HEK293T (cell line): ENCODE measurements around the gene GJD3.

Source experiments
- ARNT ChIP-seq: fragments of 450-650 bp; IDR thresholded peaks from 2 replicates; pipeline ENCODE4 v1.6.1; 2017; ENCODE audit warnings: mild to moderate bottlenecking
- BHLHE40 ChIP-seq: fragments of 450-650 bp; IDR thresholded peaks from 2 replicates; pipeline ENCODE4 v1.6.1; 2016; ENCODE audit warnings: mild to moderate bottlenecking, moderate library complexity, borderline replicate concordance
- CTBP1 ChIP-seq: fragments of 450-650 bp; IDR thresholded peaks from 2 replicates; pipeline ENCODE4 v1.6.1; 2016; ENCODE audit warnings: borderline replicate concordance
- ELF4 ChIP-seq: fragments of 450-650 bp; IDR thresholded peaks from 2 replicates; pipeline ENCODE4 v1.6.1; 2017; ENCODE audit warnings: antibody characterized with exemption
- FOXA1 ChIP-seq: fragments of 450-650 bp; IDR thresholded peaks from 2 replicates; pipeline ENCODE4 v1.6.1; 2016; ENCODE audit warnings: mild to moderate bottlenecking
- HDGF ChIP-seq: fragments of 450-650 bp; IDR thresholded peaks from 2 replicates; pipeline ENCODE4 v1.6.1; 2017; ENCODE audit warnings: antibody characterized with exemption, borderline replicate concordance
- LEF1 ChIP-seq: fragments of 450-650 bp; IDR thresholded peaks from 2 replicates; pipeline ENCODE4 v1.6.1; 2017; ENCODE audit warnings: mild to moderate bottlenecking, borderline replicate concordance
- NFRKB ChIP-seq: fragments of 450-650 bp; IDR thresholded peaks from 2 replicates; pipeline ENCODE4 v1.6.1; 2016; ENCODE audit warnings: mild to moderate bottlenecking, moderate library complexity
- SP1 ChIP-seq: fragments of 450-650 bp; IDR thresholded peaks from 2 replicates; pipeline ENCODE4 v1.6.1; 2017
- SUZ12 ChIP-seq: fragments of 450-650 bp; IDR thresholded peaks from 2 replicates; pipeline ENCODE4 v1.6.1; 2016; ENCODE audit warnings: mild to moderate bottlenecking
- TARDBP ChIP-seq: fragments of 450-650 bp; IDR thresholded peaks from 2 replicates; pipeline ENCODE4 v1.6.1; 2016
- ZNF384 ChIP-seq: fragments of 450-650 bp; IDR thresholded peaks from 2 replicates; pipeline ENCODE4 v1.6.1; 2016
- TF ChIP-seq, protein P1 (sequence below): fragments of 450-650 bp; IDR thresholded peaks from 2 replicates; pipeline ENCODE4 v1.6.1; 2016

DNA sequence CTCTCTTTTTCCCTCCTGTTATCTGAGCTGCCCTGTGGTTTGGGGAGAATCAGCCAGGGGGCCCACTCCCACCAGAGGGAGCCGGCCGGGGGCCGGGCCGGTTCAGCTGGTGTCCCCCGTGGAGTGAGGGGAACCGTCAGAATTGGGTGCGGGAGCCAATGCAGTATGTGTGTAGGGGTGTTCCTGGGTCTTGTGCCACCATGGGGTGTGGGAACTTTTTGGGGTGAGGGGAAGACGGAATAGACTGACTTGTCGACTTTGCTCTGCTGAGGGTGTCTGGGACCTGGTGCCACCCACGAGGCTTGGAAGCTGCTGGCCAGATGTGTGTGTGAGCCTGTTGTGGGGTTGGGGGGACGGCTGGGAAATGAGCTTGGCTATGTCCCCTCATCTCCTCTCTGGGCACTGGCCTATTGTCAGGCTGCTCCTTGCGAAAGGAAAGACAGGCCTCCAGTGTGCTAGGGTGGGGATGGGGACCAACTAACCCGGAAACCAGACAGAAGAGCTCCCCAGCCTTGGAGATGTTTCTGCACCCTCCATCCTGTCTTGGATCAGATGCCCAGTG, 45.6 kb downstream of the GJD3 start:
- no peak for TF ChIP-seq LEF1
- no peak for TF ChIP-seq SUZ12
- no peak for TF ChIP-seq ELF4
- no peak for TF ChIP-seq HDGF
- TF ChIP-seq NFRKB, result no peak
- TF ChIP-seq ZNF384, result no peak
- no peak for TF ChIP-seq SP1
- no peak for TF ChIP-seq BHLHE40
- TF ChIP-seq ARNT, result no peak
- TF ChIP-seq TARDBP, result no peak
- TF ChIP-seq FOXA1, result no peak
- no peak for TF ChIP-seq CTBP1
- TF ChIP-seq, protein P1, sequence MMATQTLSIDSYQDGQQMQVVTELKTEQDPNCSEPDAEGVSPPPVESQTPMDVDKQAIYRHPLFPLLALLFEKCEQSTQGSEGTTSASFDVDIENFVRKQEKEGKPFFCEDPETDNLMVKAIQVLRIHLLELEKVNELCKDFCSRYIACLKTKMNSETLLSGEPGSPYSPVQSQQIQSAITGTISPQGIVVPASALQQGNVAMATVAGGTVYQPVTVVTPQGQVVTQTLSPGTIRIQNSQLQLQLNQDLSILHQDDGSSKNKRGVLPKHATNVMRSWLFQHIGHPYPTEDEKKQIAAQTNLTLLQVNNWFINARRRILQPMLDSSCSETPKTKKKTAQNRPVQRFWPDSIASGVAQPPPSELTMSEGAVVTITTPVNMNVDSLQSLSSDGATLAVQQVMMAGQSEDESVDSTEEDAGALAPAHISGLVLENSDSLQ, result no peak
